IMR-90 (cell line): ENCODE measurements around the gene TCERG1L.

ENCODE experiments used
- CEBPB ChIP-seq: IDR thresholded peaks from 2 replicates; pipeline ENCODE4 v1.6.1; 2012; ENCODE audit warnings: low read depth, low read length, improper control_type of control experiment
- MAZ ChIP-seq: IDR thresholded peaks from 2 replicates; pipeline ENCODE4 v1.6.1; 2012; ENCODE audit warnings: low read depth, mild to moderate bottlenecking, low read length, improper control_type of control experiment, moderate library complexity, borderline replicate concordance
- NFE2L2 ChIP-seq: fragments of 150-350 bp; IDR thresholded peaks from 2 replicates; pipeline ENCODE4 v1.6.1; 2016; ENCODE audit warnings: low read depth, mild to moderate bottlenecking, low read length
- POLR2A ChIP-seq: IDR thresholded peaks from 2 replicates; pipeline ENCODE4 v1.6.1; 2012; ENCODE audit warnings: mild to moderate bottlenecking, low read depth, low read length
- RAD21 ChIP-seq: IDR thresholded peaks from 2 replicates; pipeline ENCODE4 v1.6.1; 2012; ENCODE audit warnings: low read length, improper control_type of control experiment
- RFX5 ChIP-seq: IDR thresholded peaks from 2 replicates; pipeline ENCODE4 v1.8.0; 2012; ENCODE audit warnings: low read depth, mild to moderate bottlenecking, low read length, moderate library complexity
- TF ChIP-seq, protein P1 (sequence below): conservative IDR thresholded peaks from 2 replicates; pipeline ENCODE4 v1.5.1; 2012; ENCODE audit warnings: mild to moderate bottlenecking, low read depth, low read length, improper control_type of control experiment

GRCh38 chr10:131323025-131323424 is 11.5 kb upstream of the TCERG1L start:
- TF ChIP-seq, protein P1, sequence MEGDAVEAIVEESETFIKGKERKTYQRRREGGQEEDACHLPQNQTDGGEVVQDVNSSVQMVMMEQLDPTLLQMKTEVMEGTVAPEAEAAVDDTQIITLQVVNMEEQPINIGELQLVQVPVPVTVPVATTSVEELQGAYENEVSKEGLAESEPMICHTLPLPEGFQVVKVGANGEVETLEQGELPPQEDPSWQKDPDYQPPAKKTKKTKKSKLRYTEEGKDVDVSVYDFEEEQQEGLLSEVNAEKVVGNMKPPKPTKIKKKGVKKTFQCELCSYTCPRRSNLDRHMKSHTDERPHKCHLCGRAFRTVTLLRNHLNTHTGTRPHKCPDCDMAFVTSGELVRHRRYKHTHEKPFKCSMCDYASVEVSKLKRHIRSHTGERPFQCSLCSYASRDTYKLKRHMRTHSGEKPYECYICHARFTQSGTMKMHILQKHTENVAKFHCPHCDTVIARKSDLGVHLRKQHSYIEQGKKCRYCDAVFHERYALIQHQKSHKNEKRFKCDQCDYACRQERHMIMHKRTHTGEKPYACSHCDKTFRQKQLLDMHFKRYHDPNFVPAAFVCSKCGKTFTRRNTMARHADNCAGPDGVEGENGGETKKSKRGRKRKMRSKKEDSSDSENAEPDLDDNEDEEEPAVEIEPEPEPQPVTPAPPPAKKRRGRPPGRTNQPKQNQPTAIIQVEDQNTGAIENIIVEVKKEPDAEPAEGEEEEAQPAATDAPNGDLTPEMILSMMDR = no peak
- no peak for TF ChIP-seq POLR2A
- no peak for TF ChIP-seq RAD21
- no peak for TF ChIP-seq NFE2L2
- no peak for TF ChIP-seq CEBPB
- TF ChIP-seq RFX5 = no peak
- TF ChIP-seq MAZ = no peak
